ENCODE data around the gene ZNF136. TPM values are rescaled to one million over a fixed set of nuclear protein-coding genes. Genes with fewer than 3 reads are reported as not detected.

ZNF136 gene
- total and polyA plus RNA-seq, 9 of the 15 experiments (the other 6 are each of a cell fraction or from before 2014, with no cell fraction given), result 1.0 to 5.3 (median 3.1) TPM

DNA sequence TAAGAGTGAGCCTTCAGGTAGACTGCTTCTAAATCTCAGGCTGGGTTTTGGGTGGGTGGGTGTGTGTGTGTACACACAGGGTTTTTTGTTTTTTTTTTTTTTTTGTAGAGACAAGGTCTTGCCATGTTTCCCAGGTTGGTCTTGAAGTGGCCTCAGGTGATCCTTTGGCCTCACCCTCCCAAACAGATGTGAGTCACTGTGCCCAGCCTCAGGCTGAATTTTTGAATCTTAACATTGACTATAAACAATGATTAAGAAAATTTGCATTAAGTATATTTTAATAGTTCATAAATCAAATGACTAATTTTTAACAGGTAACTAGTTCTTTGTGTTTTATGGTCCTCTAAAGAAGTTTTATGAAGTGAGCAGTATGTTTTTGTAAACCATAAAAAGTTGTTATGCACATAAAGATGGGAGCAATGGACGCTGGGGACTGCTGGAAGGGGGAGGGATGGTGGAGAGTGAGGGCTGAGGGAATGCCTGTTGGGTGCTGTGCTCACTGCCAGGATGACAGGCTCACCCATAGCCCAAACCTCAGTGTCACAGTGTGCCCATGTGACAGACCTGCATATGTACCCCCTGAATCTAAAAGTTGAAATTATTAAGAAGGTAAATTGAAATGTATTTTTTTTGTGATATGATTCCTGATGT is 60.2 kb downstream of the ZNF136 start:
- intact Hi-C loops (cut with micrococcal nuclease) (no loop called here), in situ Hi-C loops (cut with MboI) (no loop called here)
- Histone ChIP-seq H3K27me3 (ENCODE audit: control insufficient read depth in 2 of 2, insufficient read depth in 2 of 2, low read length in 2 of 2) (no peaks in the 10 kb centered on the region), H2AFZ (ENCODE audit: low read depth, low read length) (no peak overlapping the region), H4K20me1 (replicated peaks; ENCODE audit: control insufficient read depth, insufficient read depth, low read length) (no peaks in the 10 kb centered on the region), H3K79me2 (ENCODE audit: control insufficient read depth, insufficient read depth, low read length) (no peaks in the 10 kb centered on the region), H3K4me1 (replicated peaks in 1 of 2; ENCODE audit: control insufficient read depth in 2 of 2, insufficient read depth in 2 of 2, low read length in 2 of 2) (no peaks in the 10 kb centered on the region), H3K9me1 (ENCODE audit: control insufficient read depth, insufficient read depth, low read length) (no peaks in the 10 kb centered on the region), H3K4me2 (ENCODE audit: insufficient read depth, low read length) (no peak overlapping the region), H3K36me3 (ENCODE audit: control insufficient read depth, insufficient read depth, low read length) (no peaks in the 10 kb centered on the region), H3K27ac (ENCODE audit: extremely low read depth, low read depth, low read length) (no peak overlapping the region), H3K9ac (ENCODE audit: insufficient read depth in 1 of 2, low read depth in 2 of 2, low read length in 2 of 2) (no peak overlapping the region), H3K9me3 (replicated peaks; ENCODE audit: control insufficient read depth, insufficient read depth, low read depth, low read length) (no peaks in the 10 kb centered on the region), H3K4me3 (no peak overlapping the region)
- FAIRE-seq, result no peak
- POLR2A ChIA-PET, result no interaction called here
- TF ChIP-seq KDM5B (IDR thresholded peaks at IDR 0.05; ENCODE audit: insufficient replicate concordance, low read depth, low read length) (no peak), NFYB (IDR thresholded peaks at IDR 0.05; ENCODE audit: extremely low read depth, insufficient read length) (no peak), XRCC4 (IDR thresholded peaks at IDR 0.05; ENCODE audit: extremely low read depth, insufficient read depth, insufficient read length) (no peak), POLR2H (tag; IDR thresholded peaks at IDR 0.05; ENCODE audit: low read depth) (no peak), SOX6 (IDR thresholded peaks at IDR 0.05) (no peak)
- TF ChIP-seq, protein P1, sequence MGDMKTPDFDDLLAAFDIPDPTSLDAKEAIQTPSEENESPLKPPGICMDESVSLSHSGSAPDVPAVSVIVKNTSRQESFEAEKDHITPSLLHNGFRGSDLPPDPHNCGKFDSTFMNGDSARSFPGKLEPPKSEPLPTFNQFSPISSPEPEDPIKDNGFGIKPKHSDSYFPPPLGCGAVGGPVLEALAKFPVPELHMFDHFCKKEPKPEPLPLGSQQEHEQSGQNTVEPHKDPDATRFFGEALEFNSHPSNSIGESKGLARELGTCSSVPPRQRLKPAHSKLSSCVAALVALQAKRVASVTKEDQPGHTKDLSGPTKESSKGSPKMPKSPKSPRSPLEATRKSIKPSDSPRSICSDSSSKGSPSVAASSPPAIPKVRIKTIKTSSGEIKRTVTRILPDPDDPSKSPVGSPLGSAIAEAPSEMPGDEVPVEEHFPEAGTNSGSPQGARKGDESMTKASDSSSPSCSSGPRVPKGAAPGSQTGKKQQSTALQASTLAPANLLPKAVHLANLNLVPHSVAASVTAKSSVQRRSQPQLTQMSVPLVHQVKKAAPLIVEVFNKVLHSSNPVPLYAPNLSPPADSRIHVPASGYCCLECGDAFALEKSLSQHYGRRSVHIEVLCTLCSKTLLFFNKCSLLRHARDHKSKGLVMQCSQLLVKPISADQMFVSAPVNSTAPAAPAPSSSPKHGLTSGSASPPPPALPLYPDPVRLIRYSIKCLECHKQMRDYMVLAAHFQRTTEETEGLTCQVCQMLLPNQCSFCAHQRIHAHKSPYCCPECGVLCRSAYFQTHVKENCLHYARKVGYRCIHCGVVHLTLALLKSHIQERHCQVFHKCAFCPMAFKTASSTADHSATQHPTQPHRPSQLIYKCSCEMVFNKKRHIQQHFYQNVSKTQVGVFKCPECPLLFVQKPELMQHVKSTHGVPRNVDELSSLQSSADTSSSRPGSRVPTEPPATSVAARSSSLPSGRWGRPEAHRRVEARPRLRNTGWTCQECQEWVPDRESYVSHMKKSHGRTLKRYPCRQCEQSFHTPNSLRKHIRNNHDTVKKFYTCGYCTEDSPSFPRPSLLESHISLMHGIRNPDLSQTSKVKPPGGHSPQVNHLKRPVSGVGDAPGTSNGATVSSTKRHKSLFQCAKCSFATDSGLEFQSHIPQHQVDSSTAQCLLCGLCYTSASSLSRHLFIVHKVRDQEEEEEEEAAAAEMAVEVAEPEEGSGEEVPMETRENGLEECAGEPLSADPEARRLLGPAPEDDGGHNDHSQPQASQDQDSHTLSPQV (IDR thresholded peaks at IDR 0.05), result no peak
- BruUV-seq (replicated peaks), result no TSS peak
- 0% methylated on average over 1 of the region's 1 CpG for WGBS (ENCODE audit: insufficient coverage, low coverage, missing lambda C conversion rate)
- CTCF ChIA-PET (ENCODE audit: low intra/inter-chr PET ratio), result no interaction called here
- no peak for ATAC-seq
- no peak for DNase-seq (ENCODE audit: extremely low read depth in 1 of 4, low spot score in 3 of 4)

All from K562 (cell line).